ENCODE results near the gene SPEM1.
"Not testable (repeated sequence)": the region's sequence is repeated elsewhere in the genome, so short reads cannot be mapped to it uniquely, and the experiment has no call there.

The SPEM1 gene

GRCh38 chr17:7442142-7442541, 22.0 kb downstream of the SPEM1 start:
- no peak for DNase-seq

- DNase-seq = no peak
These were observed 23.7 kb downstream of the SPEM1 start for GRCh38 chr17:7443499-7444485.

GRCh38 chr17:7444682-7445618, 24.8 kb downstream of the SPEM1 start, which contains the start of gene CHRNB1:
Gene CHRNB1, plus strand, starts transcription at chr17:7445061. Its CDS starts 67 bp downstream, at chr17:7445128.
- DNase-seq = peak in 1 of 2 experiments; percentile 28

- DNase-seq = peak in 1 of 2 experiments; percentile 41
These were observed 25.5 kb downstream of the SPEM1 start for GRCh38 chr17:7445619-7445968.

- no peak for DNase-seq
These were observed 28.3 kb downstream of the SPEM1 start for GRCh38 chr17:7448461-7448860.

GRCh38 chr17:7459961-7460545, 39.9 kb downstream of the SPEM1 start:
- no peak for DNase-seq

GRCh38 chr17:7460850-7461660, 40.9 kb downstream of the SPEM1 start:
- DNase-seq = no peak

GRCh38 chr17:7462474-7463371, 42.6 kb downstream of the SPEM1 start:
- no peak for DNase-seq

GRCh38 chr17:7463372-7463846, 43.3 kb downstream of the SPEM1 start:
- DNase-seq = no peak

- no peak for DNase-seq
These were observed 44.0 kb downstream of the SPEM1 start for GRCh38 chr17:7464081-7464480.

GRCh38 chr17:7465597-7466275, 45.6 kb downstream of the SPEM1 start:
- no peak for DNase-seq

GRCh38 chr17:7466318-7466638, 46.2 kb downstream of the SPEM1 start:
- no peak for DNase-seq

GRCh38 chr17:7466639-7467341, 46.7 kb downstream of the SPEM1 start:
- DNase-seq = no peak

GRCh38 chr17:7467498-7467897, 47.4 kb downstream of the SPEM1 start:
- DNase-seq = no peak

- DNase-seq = no peak
These were observed 48.2 kb downstream of the SPEM1 start for GRCh38 chr17:7468290-7468689.

GRCh38 chr17:7468804-7469389, 48.8 kb downstream of the SPEM1 start:
- DNase-seq = no peak

GRCh38 chr17:7469843-7470242, 49.7 kb downstream of the SPEM1 start:
- not testable (repeated sequence) for DNase-seq

- DNase-seq = not testable (repeated sequence)
These were observed 50.4 kb downstream of the SPEM1 start for GRCh38 chr17:7470457-7470973.
